Activated naive CD8-positive, alpha-beta T cell treated with anti-CD3 and anti-CD28 coated beads, Interleukin-2, amount 10 ng/mL, durations not matched to agents 7 days and 5 days (primary cell): ENCODE results near the gene ATP9B. TPM values are rescaled to one million over a fixed set of nuclear protein-coding genes. Genes with fewer than 3 reads are reported as not detected.

Source experiments
- ATAC-seq: fragments of 150-1000 bp; cut with Tn5 transposase; one replicate; pipeline ENCODE4 v1.10.0; 2021; ENCODE audit warnings: low read depth, moderate library complexity
- POLR2A ChIA-PET: fragments of 350-600 bp; sonication (Branson Sonifier 250); formaldehyde crosslinking; loops from one replicate; lab custom pipeline; 2021; ENCODE audit warnings: antibody characterized with exemption; lab: Charles Lee
- DNase-seq: peaks from one replicate; pipeline ENCODE4 v3.0.0; 2021
- H3K27ac Mint-ChIP-seq: one replicate; pipeline ENCODE4 v1.8.0; 2022; ENCODE audit warnings: mild to moderate bottlenecking, mixed read lengths
- H3K27me3 Mint-ChIP-seq: one replicate; pipeline ENCODE4 v1.8.0; 2022; ENCODE audit warnings: mild to moderate bottlenecking, moderate library complexity, mixed read lengths
- H3K36me3 Mint-ChIP-seq: one replicate; pipeline ENCODE4 v1.8.0; 2021; ENCODE audit warnings: mild to moderate bottlenecking, mixed read lengths
- H3K4me1 Mint-ChIP-seq: one replicate; pipeline ENCODE4 v1.8.0; 2021; ENCODE audit warnings: mixed read lengths
- H3K4me3 Mint-ChIP-seq: one replicate; pipeline ENCODE4 v1.8.0; 2022; ENCODE audit warnings: mild to moderate bottlenecking, moderate library complexity, mixed read lengths
- H3K9me3 Mint-ChIP-seq: one replicate; pipeline ENCODE4 v1.8.0; 2021; ENCODE audit warnings: mixed read lengths
- total RNA-seq, 2 experiments: library from RNA; stranded (reverse); gene quantifications; one replicate each; pipeline ENCODE4 v1.2.3, GENCODE V29; 2021

ATP9B gene
- total RNA-seq, 2 experiments from 2014 or later = 34.2 to 39.0 TPM

GRCh38 chr18:79393635-79394533 lies 324.7 kb downstream of the ATP9B start:
- H3K4me3 Mint-ChIP-seq = peak overlapping the region; percentile 87
- POLR2A ChIA-PET = interaction anchor here (0.8 to 1.3 kb wide), 3 partner anchors 9 to 177 kb away, joined by 3 to 4 read pairs (median 3); no protein-coding TSS in a partner anchor
- no peak overlapping the region for H3K27ac Mint-ChIP-seq
- peak; percentile 60 for DNase-seq
- peak; percentile 17 for ATAC-seq
- no peaks in the 10 kb centered on the region for H3K36me3 Mint-ChIP-seq
- no peaks in the 10 kb centered on the region for H3K9me3 Mint-ChIP-seq
- H3K27me3 Mint-ChIP-seq = peaks cover 28% of the 10 kb centered on the region
- H3K4me1 Mint-ChIP-seq = peaks cover 13% of the 10 kb centered on the region

DNA sequence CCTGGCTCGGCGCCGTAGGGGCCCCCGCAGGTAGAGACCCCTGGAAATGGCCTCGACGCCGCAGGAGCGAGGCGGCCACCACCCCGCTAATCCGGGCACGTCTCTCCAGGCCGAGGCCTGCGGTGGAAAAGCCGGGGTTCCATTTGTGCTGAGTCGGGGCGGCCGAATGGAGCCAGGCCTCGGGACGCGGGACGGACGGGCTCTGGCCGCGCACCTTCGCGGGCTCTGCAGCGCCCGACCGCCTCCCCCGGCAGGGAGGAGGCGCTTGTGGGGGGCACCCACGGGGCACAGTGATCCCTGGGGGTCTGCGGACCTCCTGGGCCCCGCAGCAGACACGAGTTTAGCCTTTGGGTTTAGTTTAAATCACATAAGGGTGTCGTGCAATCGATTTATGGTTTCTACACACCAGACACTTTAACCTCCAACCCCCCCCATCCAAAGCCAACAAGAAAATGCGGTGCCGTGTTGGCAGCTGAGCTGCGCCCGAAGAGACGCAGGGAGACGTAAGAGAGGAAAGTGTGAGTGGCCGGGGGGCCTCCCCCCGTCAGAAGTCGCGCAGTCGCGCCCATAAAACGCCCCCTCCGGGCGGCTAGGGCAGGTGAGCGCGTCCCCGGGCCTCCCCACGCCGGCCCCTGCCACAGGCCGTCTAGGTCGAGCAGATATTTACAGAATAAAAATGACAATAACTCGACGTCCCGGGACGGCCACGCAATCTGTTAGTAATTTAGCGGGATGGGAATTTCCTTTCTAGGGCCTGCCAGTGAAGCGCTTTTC lies 325.5 kb downstream of the ATP9B start:
- Mint-ChIP-seq H3K27ac (no peak overlapping the region), H3K36me3 (no peaks in the 10 kb centered on the region), H3K4me3 (peak overlapping the region; percentile 73), H3K27me3 (peaks cover 19% of the 10 kb centered on the region), H3K4me1 (peaks cover 15% of the 10 kb centered on the region), H3K9me3 (no peaks in the 10 kb centered on the region)
- DNase-seq (peak; percentile 64), ATAC-seq (peak; percentile 3)
- POLR2A ChIA-PET = interaction anchor here (1.8 kb wide), 1 partner anchor 129 kb away, joined by 7 read pairs; no protein-coding TSS in a partner anchor

DNA sequence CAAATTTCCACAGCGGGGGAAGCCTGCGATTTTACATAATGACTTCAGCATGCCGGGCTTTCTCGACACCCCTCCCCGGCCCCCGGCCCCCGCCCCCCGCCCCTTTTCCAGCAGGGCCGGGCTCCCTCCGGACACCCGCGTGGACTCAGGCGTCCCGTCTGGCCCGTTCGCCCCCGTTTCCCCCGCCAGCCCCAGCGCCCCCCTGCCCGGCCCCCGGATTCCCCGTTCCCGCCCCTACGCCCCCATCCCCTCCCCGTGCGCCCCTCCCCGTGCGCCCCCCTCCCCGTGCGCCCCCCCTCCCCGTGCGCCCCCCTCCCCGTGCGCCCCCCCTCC lies 326.1 kb downstream of the ATP9B start:
- no peaks in the 10 kb centered on the region for H3K9me3 Mint-ChIP-seq
- DNase-seq = no peak
- peaks cover 19% of the 10 kb centered on the region for H3K27me3 Mint-ChIP-seq
- H3K4me3 Mint-ChIP-seq = peak overlapping the region; percentile 73
- POLR2A ChIA-PET = interaction anchor here (1.8 to 2.0 kb wide), 2 partner anchors 10 to 129 kb away, joined by 7 to 8 read pairs; no protein-coding TSS in a partner anchor
- no peak for ATAC-seq
- H3K4me1 Mint-ChIP-seq = peaks cover 15% of the 10 kb centered on the region
- H3K36me3 Mint-ChIP-seq = no peaks in the 10 kb centered on the region
- H3K27ac Mint-ChIP-seq = no peak overlapping the region

- peaks cover 17% of the 10 kb centered on the region for H3K27me3 Mint-ChIP-seq
- DNase-seq = peak; percentile 70
- ATAC-seq = peak; percentile 14
- H3K9me3 Mint-ChIP-seq = no peaks in the 10 kb centered on the region
- no peaks in the 10 kb centered on the region for H3K36me3 Mint-ChIP-seq
- peak within 1 kb of the TSS; percentile 54 for H3K27ac Mint-ChIP-seq
- POLR2A ChIA-PET = interaction anchor here (1.0 to 2.0 kb wide), 4 partner anchors 10 to 134 kb away, joined by 3 to 8 read pairs (median 5); no protein-coding TSS in a partner anchor
- H3K4me1 Mint-ChIP-seq = peaks cover 15% of the 10 kb centered on the region
- H3K4me3 Mint-ChIP-seq = peak within 1 kb of the TSS; percentile 84
Measured at GRCh38 chr18:79395761-79396404, 326.7 kb downstream of the ATP9B start, which contains the start of gene NFATC1. TSS of gene NFATC1 (plus strand) at chr18:79395930. CDS start at chr18:79396225, 295 bp downstream.

GRCh38 chr18:79396431-79397246 lies 327.4 kb downstream of the ATP9B start:
- no peak overlapping the region for H3K27ac Mint-ChIP-seq
- peak overlapping the region; percentile 70 for H3K4me3 Mint-ChIP-seq
- POLR2A ChIA-PET = interaction anchor here (1.0 to 3.4 kb wide), 5 partner anchors 9 to 133 kb away, joined by 3 to 21 read pairs (median 7); no protein-coding TSS in a partner anchor
- H3K36me3 Mint-ChIP-seq = peaks cover 4% of the 10 kb centered on the region
- peak; percentile 19 for ATAC-seq
- H3K4me1 Mint-ChIP-seq = peaks cover 17% of the 10 kb centered on the region
- peak; percentile 76 for DNase-seq
- H3K9me3 Mint-ChIP-seq = no peaks in the 10 kb centered on the region
- peaks cover 12% of the 10 kb centered on the region for H3K27me3 Mint-ChIP-seq

GRCh38 chr18:79397247-79397829 lies 328.1 kb downstream of the ATP9B start:
- Mint-ChIP-seq H3K9me3 (no peaks in the 10 kb centered on the region), H3K27me3 (peaks cover 8% of the 10 kb centered on the region), H3K36me3 (peaks cover 4% of the 10 kb centered on the region), H3K27ac (no peak overlapping the region), H3K4me3 (peak overlapping the region; percentile 19), H3K4me1 (peaks cover 17% of the 10 kb centered on the region)
- DNase-seq (no peak), ATAC-seq (no peak)
- POLR2A ChIA-PET = interaction anchor here (1.3 to 3.4 kb wide), 4 partner anchors 8 to 282 kb away, joined by 3 to 21 read pairs (median 6); no protein-coding TSS in a partner anchor

DNA sequence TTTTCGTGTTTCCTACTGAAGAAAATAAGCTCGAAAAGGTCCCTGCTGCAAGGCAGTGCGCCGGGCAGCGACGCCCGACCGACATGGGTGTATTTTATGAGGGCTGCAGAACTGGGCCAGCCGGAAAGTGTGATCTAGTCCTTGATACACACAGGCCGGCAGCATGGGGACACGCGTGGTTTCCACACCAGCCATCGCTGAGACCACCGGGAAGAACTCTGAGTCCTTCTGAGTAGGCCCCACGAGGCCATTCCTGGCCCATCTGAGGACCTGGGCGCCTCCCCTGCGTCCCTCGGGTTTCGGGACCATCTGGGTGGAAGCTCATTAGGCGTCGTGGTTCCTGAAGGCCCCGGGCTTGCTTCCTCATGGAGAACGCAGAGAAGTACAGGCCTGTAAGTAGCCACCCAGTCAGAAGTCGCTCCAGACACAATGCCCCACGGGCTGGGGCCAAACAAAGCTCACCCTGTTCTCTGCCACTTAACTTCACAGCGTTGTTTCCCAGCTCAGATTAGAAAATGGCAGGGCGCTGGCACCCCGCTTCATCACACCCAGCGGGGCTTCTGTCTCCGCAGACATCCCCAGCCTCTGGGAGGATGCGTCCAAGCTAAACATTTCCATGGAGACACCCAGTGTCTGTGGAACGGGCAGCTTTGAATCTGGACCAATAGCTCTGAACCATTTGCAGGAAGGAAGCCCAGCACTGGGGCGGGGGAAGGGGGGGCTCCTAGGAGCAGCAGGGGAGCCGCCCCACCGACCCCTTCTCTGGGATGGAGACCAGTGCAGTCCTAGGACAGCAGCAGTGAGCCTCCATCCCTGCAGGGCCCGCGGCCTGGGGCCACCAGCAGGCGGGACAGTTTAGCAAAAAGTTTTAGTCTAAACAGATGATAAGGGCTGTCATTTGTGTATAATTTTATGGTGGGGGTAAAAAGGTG lies 328.9 kb downstream of the ATP9B start:
- H3K36me3 Mint-ChIP-seq = peaks cover 6% of the 10 kb centered on the region
- DNase-seq (no peak), ATAC-seq (no peak)
- POLR2A ChIA-PET = interaction anchor here (1.3 to 3.4 kb wide), 2 partner anchors 125 to 281 kb away, joined by 3 to 21 read pairs; no protein-coding TSS in a partner anchor
- peak overlapping the region; percentile 78 for H3K4me3 Mint-ChIP-seq
- H3K4me1 Mint-ChIP-seq = peaks cover 22% of the 10 kb centered on the region
- peaks cover 2% of the 10 kb centered on the region for H3K27me3 Mint-ChIP-seq
- H3K9me3 Mint-ChIP-seq = no peaks in the 10 kb centered on the region
- H3K27ac Mint-ChIP-seq = peak overlapping the region; percentile 25

DNA sequence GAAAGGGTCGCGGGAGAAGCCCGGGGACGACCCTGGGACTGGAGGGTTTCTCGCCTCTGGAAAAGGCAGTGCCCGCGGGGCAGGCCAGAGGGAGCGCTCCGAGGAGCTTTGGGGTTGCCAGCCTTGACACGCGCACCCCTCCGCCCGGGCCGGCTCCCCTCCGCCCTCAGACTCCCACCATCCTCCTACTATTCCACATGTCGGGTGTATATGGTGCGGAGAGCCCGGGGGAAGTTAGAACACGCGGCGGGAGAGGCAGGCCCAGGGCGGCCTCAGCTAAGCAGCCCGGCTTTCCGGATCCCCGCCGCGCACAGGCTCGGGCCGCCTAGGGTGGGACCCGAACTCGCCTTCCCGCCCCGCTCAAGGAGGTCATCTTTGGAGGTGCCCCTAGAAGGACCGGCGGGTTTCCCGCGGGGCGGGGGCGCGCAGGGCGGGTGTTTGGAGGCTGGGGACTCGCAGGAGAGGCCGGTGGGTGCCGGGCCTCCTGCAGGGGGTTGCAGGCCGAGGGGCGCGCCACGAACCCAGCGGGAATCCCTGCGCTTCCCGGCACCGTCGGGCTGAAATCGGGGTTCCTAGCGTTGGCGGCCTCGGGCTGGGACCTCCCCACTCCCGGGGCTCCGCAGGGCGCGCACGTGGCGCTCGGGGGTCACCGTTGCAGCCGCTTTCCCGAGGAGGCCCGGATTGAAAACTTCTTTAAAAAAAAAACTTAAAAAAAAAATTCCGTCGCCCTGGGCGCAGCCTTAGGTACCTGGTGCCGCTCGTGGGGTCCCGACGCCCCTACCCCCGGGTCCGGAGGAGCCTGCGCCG lies 330.3 kb downstream of the ATP9B start:
- H3K4me3 Mint-ChIP-seq = peak overlapping the region; percentile 78
- peaks cover 29% of the 10 kb centered on the region for H3K4me1 Mint-ChIP-seq
- DNase-seq (peak; percentile 66), ATAC-seq (peak; percentile 19)
- H3K27me3 Mint-ChIP-seq = peaks cover 2% of the 10 kb centered on the region
- POLR2A ChIA-PET = interaction anchor here (1.0 to 3.4 kb wide), 2 partner anchors 108 to 124 kb away, joined by 4 to 21 read pairs; no protein-coding TSS in a partner anchor
- H3K27ac Mint-ChIP-seq = peak overlapping the region; percentile 80
- H3K9me3 Mint-ChIP-seq = no peaks in the 10 kb centered on the region
- peaks cover 6% of the 10 kb centered on the region for H3K36me3 Mint-ChIP-seq

GRCh38 chr18:79400091-79400590 lies 330.9 kb downstream of the ATP9B start:
- POLR2A ChIA-PET = interaction anchor here (1.3 to 1.5 kb wide), 2 partner anchors 120 to 123 kb away, joined by 3 to 6 read pairs; no protein-coding TSS in a partner anchor
- Mint-ChIP-seq H3K27ac (no peak overlapping the region), H3K4me1 (peaks cover 30% of the 10 kb centered on the region), H3K9me3 (no peaks in the 10 kb centered on the region), H3K27me3 (no peaks in the 10 kb centered on the region), H3K36me3 (peaks cover 6% of the 10 kb centered on the region), H3K4me3 (no peak overlapping the region)
- peak; percentile 69 for DNase-seq
- peak; percentile 15 for ATAC-seq
